A549 (cell line): ENCODE measurements around the gene B4GALT3. TPM values are rescaled to one million over a fixed set of nuclear protein-coding genes. Genes with fewer than 3 reads are reported as not detected.
A peak's percentile ranks its signal among the peaks of the same experiment; 100 is the strongest.

Experiments used
- ATAC-seq, 2 experiments: fragments of 200-7000 bp in 1 of 2; fragments of >200 bp in 1 of 2; cut with Nextera tagmentation in 1 of 2; cut with Tn5 transposase in 1 of 2; 3 replicates each; pipeline versions ENCODE4 v1.8.0 to v1.9.1; 2018 to 2020; ENCODE audit warnings: mild to moderate bottlenecking in 1 of 2, moderate library complexity in 1 of 2
- CTCF ChIA-PET: fragments of 300-600 bp; sonication (Branson Sonifier 250); formaldehyde crosslinking; extraction: SDS; loops from one replicate; lab custom pipeline; 2021; ENCODE audit warnings: antibody characterized with exemption, inconsistent platforms; lab: Yijun Ruan, JAX
- POLR2A ChIA-PET: fragments of 350-600 bp; formaldehyde crosslinking; extraction: SDS; loops from one replicate; lab custom pipeline; 2021; ENCODE audit warnings: antibody characterized with exemption, inconsistent platforms; lab: Yijun Ruan, JAX
- DNase-seq, 2 experiments: peaks; one replicate each; pipeline versions ENCODE4 v3.0.0 to v3.0.0-alpha.2; 2011 to 2016; ENCODE audit warnings: low read depth in 1 of 2, low spot score in 1 of 2
- FAIRE-seq: peaks from 2 replicates; lab custom pipeline; 2011; peaks lifted over from hg19 to GRCh38; lab: Jason Lieb, UNC
- H3K27ac ChIP-seq, 2 experiments: fragments of >200 bp; sonication (Bioruptor Twin); formaldehyde crosslinking; 3 replicates each; pipeline ENCODE4 v1.5.1; 2016 to 2017
- H3K4me1 ChIP-seq: fragments of >200 bp; sonication (Bioruptor Twin); formaldehyde crosslinking; 3 replicates; pipeline ENCODE4 v1.6.1; 2016
- H3K4me2 ChIP-seq: fragments of >200 bp; sonication (Bioruptor Twin); formaldehyde crosslinking; 3 replicates; pipeline ENCODE4 v1.6.1; 2016
- H3K4me3 ChIP-seq: fragments of >200 bp; sonication (Bioruptor Twin); formaldehyde crosslinking; 3 replicates; pipeline ENCODE4 v1.5.1; 2016
- H3K9me3 ChIP-seq: fragments of >200 bp; sonication (Bioruptor Twin); formaldehyde crosslinking; 3 replicates; pipeline ENCODE4 v1.6.1; 2016
- CEBPB ChIP-seq, 2 experiments: fragments of >200 bp in 1 of 2; sonication (Bioruptor Twin) in 1 of 2; formaldehyde crosslinking in 1 of 2; IDR thresholded peaks; 2 replicates each; pipeline ENCODE4 v1.6.1; 2012 to 2016
- EHF ChIP-seq: fragments of 250-450 bp; sonication (Bioruptor Pico); IDR thresholded peaks from 2 replicates; pipeline ENCODE4 v1.5.0; 2020; ENCODE audit warnings: mild to moderate bottlenecking
- EHMT2 ChIP-seq: fragments of 200-600 bp; sonication (generic); IDR thresholded peaks from 2 replicates; pipeline ENCODE4 v1.6.1; 2016; ENCODE audit warnings: antibody characterized with exemption, low read depth, mild to moderate bottlenecking, moderate library complexity
- FOSB ChIP-seq: fragments of 250-450 bp; sonication (Bioruptor Pico); IDR thresholded peaks from 2 replicates; pipeline ENCODE4 v1.5.0; 2020; ENCODE audit warnings: mild to moderate bottlenecking, moderate library complexity
- FOSL2 ChIP-seq, 2 experiments: fragments of 450-650 bp in 1 of 2; fragments of >200 bp in 1 of 2; sonication (Bioruptor Twin) in 1 of 2; formaldehyde crosslinking; IDR thresholded peaks; 2 replicates each; pipeline versions ENCODE4 v1.5.0 to v1.6.1; 2016 to 2020; ENCODE audit warnings: mild to moderate bottlenecking in 1 of 2, moderate library complexity in 1 of 2
- HDAC2 ChIP-seq: fragments of 200-600 bp; sonication (generic); IDR thresholded peaks from 2 replicates; pipeline ENCODE4 v1.6.1; 2016
- HES2 ChIP-seq: fragments of >200 bp; sonication (Bioruptor Twin); formaldehyde crosslinking; IDR thresholded peaks from 2 replicates; pipeline ENCODE4 v1.6.1; 2016
- HOXA7 ChIP-seq: fragments of 250-450 bp; sonication (Bioruptor Pico); IDR thresholded peaks from 2 replicates; pipeline ENCODE4 v1.5.0; 2020; ENCODE audit warnings: mild to moderate bottlenecking, moderate library complexity
- HOXB13 ChIP-seq: fragments of 250-450 bp; sonication (Bioruptor Pico); IDR thresholded peaks from 2 replicates; pipeline ENCODE4 v1.5.0; 2020; ENCODE audit warnings: low read depth, mild to moderate bottlenecking, moderate library complexity
- HOXB5 ChIP-seq: fragments of 250-450 bp; sonication (Bioruptor Pico); IDR thresholded peaks from 2 replicates; pipeline ENCODE4 v1.5.0; 2020; ENCODE audit warnings: mild to moderate bottlenecking, moderate library complexity
- JUN ChIP-seq, 2 experiments: fragments of >200 bp; sonication (Bioruptor Twin); formaldehyde crosslinking; IDR thresholded peaks; 2 replicates in 1 of 2; 3 replicates in 1 of 2; pipeline ENCODE4 v1.6.1; 2016 to 2017
- JUNB ChIP-seq: fragments of >200 bp; sonication (Bioruptor Twin); formaldehyde crosslinking; IDR thresholded peaks from 2 replicates; pipeline ENCODE4 v1.6.1; 2016
- KDM1A ChIP-seq: fragments of 200-600 bp; sonication (generic); IDR thresholded peaks from 2 replicates; pipeline ENCODE4 v1.6.1; 2016; ENCODE audit warnings: low read depth, mild to moderate bottlenecking
- MAFK ChIP-seq: fragments of 450-650 bp; IDR thresholded peaks from 2 replicates; pipeline ENCODE4 v1.6.1; 2014; ENCODE audit not compliant: partially characterized antibody
- MAZ ChIP-seq: fragments of 150-350 bp; IDR thresholded peaks from 2 replicates; pipeline ENCODE4 v1.6.1; 2014; ENCODE audit warnings: antibody characterized with exemption, low read depth, low read length, borderline replicate concordance
- MYC ChIP-seq: IDR thresholded peaks from 2 replicates; pipeline ENCODE4 v1.6.1; 2012; ENCODE audit warnings: mild to moderate bottlenecking, inconsistent platforms, low read length, improper control_type of control experiment, borderline replicate concordance
- NFE2L2 ChIP-seq: fragments of 150-350 bp; conservative IDR thresholded peaks from 2 replicates; pipeline ENCODE4 v1.6.1; 2014; ENCODE audit warnings: low read length
- POLR2A ChIP-seq: IDR thresholded peaks from 2 replicates; pipeline ENCODE4 v1.6.1; 2012; ENCODE audit warnings: mild to moderate bottlenecking, low read length
- POLR2AphosphoS2 ChIP-seq: conservative IDR thresholded peaks from 2 replicates; pipeline ENCODE4 v1.6.1; 2012; ENCODE audit warnings: low read length, improper control_type of control experiment, inconsistent platforms
- RAD21 ChIP-seq, 2 experiments: fragments of >200 bp in 1 of 2; sonication (Bioruptor Twin) in 1 of 2; formaldehyde crosslinking in 1 of 2; IDR thresholded peaks in 1 of 2; conservative IDR thresholded peaks in 1 of 2; 2 replicates in 1 of 2; 3 replicates in 1 of 2; pipeline ENCODE4 v1.6.1; 2012 to 2018; ENCODE audit warnings: inconsistent platforms in 1 of 2
- RCOR1 ChIP-seq: fragments of 150-350 bp; IDR thresholded peaks from 2 replicates; pipeline ENCODE4 v1.6.1; 2014; ENCODE audit warnings: antibody characterized with exemption, low read length, low read depth
- RFX5 ChIP-seq: fragments of 450-650 bp; IDR thresholded peaks from 2 replicates; pipeline ENCODE4 v1.7.1; 2014; ENCODE audit warnings: antibody characterized with exemption, mild to moderate bottlenecking, moderate library complexity
- SMC3 ChIP-seq: fragments of >200 bp; sonication (Bioruptor Twin); formaldehyde crosslinking; IDR thresholded peaks from 3 replicates; pipeline ENCODE4 v1.6.1; 2018; ENCODE audit warnings: inconsistent platforms
- SREBF2 ChIP-seq: fragments of 450-650 bp; IDR thresholded peaks from 2 replicates; pipeline ENCODE4 v1.6.1; 2014; ENCODE audit warnings: mild to moderate bottlenecking, moderate library complexity
- ZFP36 ChIP-seq: fragments of 450-650 bp; IDR thresholded peaks from 2 replicates; pipeline ENCODE4 v1.6.1; 2014; ENCODE audit warnings: borderline replicate concordance; ENCODE audit not compliant: partially characterized antibody
- ZNF302 ChIP-seq: fragments of 250-450 bp; sonication (Bioruptor Pico); IDR thresholded peaks from 2 replicates; pipeline ENCODE4 v1.9.0; 2021; ENCODE audit warnings: inconsistent platforms, mild to moderate bottlenecking, moderate library complexity
- WGBS: methylation state at CpG from one replicate; pipeline ENCODE4 v1.1.6; 2017; ENCODE audit errors: missing lambda C conversion rate; 5-methylcytosine and 5-hydroxymethylcytosine counted together
- polyA plus RNA-seq, 4 experiments: library from polyadenylated mRNA; depleted of rRNA in 3 of 4; stranded (reverse); fragments of >200 nt; fragmentation: RNase III in 1 of 4; extraction: RNeasy Plus Mini Kit Qiagen cat#74134 plus additional on column Dnase treatment in 1 of 4; gene quantifications; 2 replicates in 3 of 4; 3 replicates in 1 of 4; pipeline ENCODE4 v1.2.3, GENCODE V29; 2011 to 2017
- TF ChIP-seq, protein P1 (sequence below): fragments of 150-350 bp; IDR thresholded peaks from 2 replicates; pipeline ENCODE4 v1.6.1; 2014; ENCODE audit warnings: low read depth, mild to moderate bottlenecking, low read length
- TF ChIP-seq, protein P2 (sequence below): IDR thresholded peaks from 2 replicates; pipeline ENCODE4 v1.6.1; 2012; ENCODE audit warnings: low read depth, borderline replicate concordance
- TF ChIP-seq, protein P3 (sequence below): fragments of >200 bp; sonication (Bioruptor Twin); formaldehyde crosslinking; IDR thresholded peaks from 3 replicates; pipeline ENCODE4 v1.5.1; 2016

B4GALT3 gene
- polyA plus RNA-seq, 2 of the 4 experiments (the other 2 are of a cell fraction): 25.3 to 25.5 TPM

DNA sequence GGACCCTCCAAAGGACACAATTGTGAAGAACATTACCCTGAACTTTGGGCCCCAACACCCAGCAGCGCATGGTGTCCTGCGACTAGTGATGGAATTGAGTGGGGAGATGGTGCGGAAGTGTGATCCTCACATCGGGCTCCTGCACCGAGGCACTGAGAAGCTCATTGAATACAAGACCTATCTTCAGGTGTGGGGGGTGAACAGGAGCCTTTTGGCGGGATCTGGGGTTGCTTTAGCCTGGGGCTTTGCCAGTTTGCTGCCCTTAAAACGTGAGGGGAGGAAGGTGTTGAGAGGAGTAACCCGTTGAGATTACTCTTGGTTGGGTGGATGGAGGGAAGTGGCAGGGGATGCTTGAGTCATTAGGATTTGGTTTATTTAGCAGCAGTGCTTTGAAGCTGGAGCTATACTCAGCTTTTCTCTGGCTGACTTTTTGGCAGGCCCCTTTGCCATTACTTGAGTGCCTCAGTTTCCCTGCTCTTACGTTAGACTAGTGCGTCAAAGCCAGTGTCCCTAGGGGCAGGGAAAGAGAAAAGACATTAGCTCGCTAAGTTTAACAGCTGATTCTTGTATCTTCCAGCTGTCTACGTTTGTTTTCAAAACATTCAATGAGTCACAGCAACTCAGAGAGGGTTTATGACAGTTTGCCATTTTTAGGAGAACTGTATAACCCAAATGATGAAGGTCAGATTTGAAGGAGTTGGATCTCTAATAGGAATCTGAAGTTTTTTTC is 29.3 kb upstream of the B4GALT3 start:
- H3K4me1 ChIP-seq: peaks cover 12% of the 10 kb centered on the region
- FAIRE-seq: no peak
- CTCF ChIA-PET: interaction anchor here (0.5 to 18.8 kb wide), 8 partner anchors 8 to 1993 kb away, joined by 3 to 319 read pairs (median 4); partner anchors contain the start of genes APOA2, FCER1G and TOMM40L
- no peaks in the 10 kb centered on the region for H3K9me3 ChIP-seq
- no peak overlapping the region for H3K4me2 ChIP-seq
- H3K4me3 ChIP-seq: no peak overlapping the region
- TF ChIP-seq HOXB13 (CRISPR knock-in tag) (no peak), MAZ (no peak), ZFP36 (no peak), EHF (CRISPR knock-in tag) (no peak), JUN (IDR thresholded peaks at IDR 0.05) (no peak), FOSL2 (IDR thresholded peaks at IDR 0.05) (no peak), FOSL2 (CRISPR knock-in tag; IDR thresholded peaks at IDR 0.05) (no peak), HES2 (no peak), CEBPB (IDR thresholded peaks at IDR 0.05) (no peak), JUNB (no peak), KDM1A (no peak), RCOR1 (no peak), EHMT2 (no peak)
- TF ChIP-seq, protein P1, sequence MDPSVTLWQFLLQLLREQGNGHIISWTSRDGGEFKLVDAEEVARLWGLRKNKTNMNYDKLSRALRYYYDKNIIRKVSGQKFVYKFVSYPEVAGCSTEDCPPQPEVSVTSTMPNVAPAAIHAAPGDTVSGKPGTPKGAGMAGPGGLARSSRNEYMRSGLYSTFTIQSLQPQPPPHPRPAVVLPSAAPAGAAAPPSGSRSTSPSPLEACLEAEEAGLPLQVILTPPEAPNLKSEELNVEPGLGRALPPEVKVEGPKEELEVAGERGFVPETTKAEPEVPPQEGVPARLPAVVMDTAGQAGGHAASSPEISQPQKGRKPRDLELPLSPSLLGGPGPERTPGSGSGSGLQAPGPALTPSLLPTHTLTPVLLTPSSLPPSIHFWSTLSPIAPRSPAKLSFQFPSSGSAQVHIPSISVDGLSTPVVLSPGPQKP: no peak
- 86% methylated on average over 12 of the region's 12 CpGs for WGBS
- no peak overlapping the region for H3K27ac ChIP-seq
- DNase-seq: no peak
- no peak for ATAC-seq
- POLR2A ChIA-PET: interaction anchor here (0.5 kb wide), 1 partner anchor 65 kb away, joined by 3 read pairs; no protein-coding TSS in a partner anchor

- ATAC-seq (peak; percentile 95 to 98), FAIRE-seq (peak; percentile 61), DNase-seq (peak; percentile 94 to 99)
- H3K9me3 ChIP-seq: no peaks in the 10 kb centered on the region
- H3K4me3 ChIP-seq: peak within 1 kb of the TSS; percentile 84
- ChIA-PET POLR2A (interaction anchor here (0.5 to 1.8 kb wide), 17 partner anchors 8 to 187 kb away, joined by 3 to 23 read pairs (median 4); partner anchors contain the start of genes PPOX, SDHC, TOMM40L and UFC1), CTCF (interaction anchor here (0.6 to 18.8 kb wide), 10 partner anchors 9 to 182 kb away, joined by 3 to 319 read pairs (median 5); partner anchors contain the start of genes APOA2, FCER1G, PPOX and TOMM40L)
- peak within 1 kb of the TSS; percentile 90 for H3K4me2 ChIP-seq
- H3K4me1 ChIP-seq: peaks cover 29% of the 10 kb centered on the region
- 5% methylated on average over 46 of the region's 53 CpGs for WGBS
- H3K27ac ChIP-seq: peak within 1 kb of the TSS; percentile 93
- TF ChIP-seq MAFK (no peak), NFE2L2 (no peak), POLR2A (peak; percentile 84), MAZ (no peak), RAD21 (conservative IDR thresholded peaks at IDR 0.05 in 1 of 2, IDR thresholded peaks at IDR 0.05 in 1 of 2) (no peak), ZFP36 (no peak), RFX5 (no peak), HDAC2 (no peak), SREBF2 (no peak), MYC (0 out of 2 replicates have a peak, but pooled peaks have one; percentile 29), JUN (IDR thresholded peaks at IDR 0.05) (peak; percentile 60 to 89; a peak in 4 of 5 replicates), HOXB5 (0 out of 2 replicates have a peak, but pooled peaks have one; percentile 9), JUNB (no peak), POLR2AphosphoS2 (no peak), KDM1A (no peak), ZNF302 (CRISPR knock-in tag) (no peak), FOSB (no peak), HOXA7 (CRISPR knock-in tag) (no peak), SMC3 (no peak)
- TF ChIP-seq, protein P2, sequence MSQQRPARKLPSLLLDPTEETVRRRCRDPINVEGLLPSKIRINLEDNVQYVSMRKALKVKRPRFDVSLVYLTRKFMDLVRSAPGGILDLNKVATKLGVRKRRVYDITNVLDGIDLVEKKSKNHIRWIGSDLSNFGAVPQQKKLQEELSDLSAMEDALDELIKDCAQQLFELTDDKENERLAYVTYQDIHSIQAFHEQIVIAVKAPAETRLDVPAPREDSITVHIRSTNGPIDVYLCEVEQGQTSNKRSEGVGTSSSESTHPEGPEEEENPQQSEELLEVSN: peak; percentile 44; the same call in 1 of the 2 replicates
- TF ChIP-seq, protein P3, sequence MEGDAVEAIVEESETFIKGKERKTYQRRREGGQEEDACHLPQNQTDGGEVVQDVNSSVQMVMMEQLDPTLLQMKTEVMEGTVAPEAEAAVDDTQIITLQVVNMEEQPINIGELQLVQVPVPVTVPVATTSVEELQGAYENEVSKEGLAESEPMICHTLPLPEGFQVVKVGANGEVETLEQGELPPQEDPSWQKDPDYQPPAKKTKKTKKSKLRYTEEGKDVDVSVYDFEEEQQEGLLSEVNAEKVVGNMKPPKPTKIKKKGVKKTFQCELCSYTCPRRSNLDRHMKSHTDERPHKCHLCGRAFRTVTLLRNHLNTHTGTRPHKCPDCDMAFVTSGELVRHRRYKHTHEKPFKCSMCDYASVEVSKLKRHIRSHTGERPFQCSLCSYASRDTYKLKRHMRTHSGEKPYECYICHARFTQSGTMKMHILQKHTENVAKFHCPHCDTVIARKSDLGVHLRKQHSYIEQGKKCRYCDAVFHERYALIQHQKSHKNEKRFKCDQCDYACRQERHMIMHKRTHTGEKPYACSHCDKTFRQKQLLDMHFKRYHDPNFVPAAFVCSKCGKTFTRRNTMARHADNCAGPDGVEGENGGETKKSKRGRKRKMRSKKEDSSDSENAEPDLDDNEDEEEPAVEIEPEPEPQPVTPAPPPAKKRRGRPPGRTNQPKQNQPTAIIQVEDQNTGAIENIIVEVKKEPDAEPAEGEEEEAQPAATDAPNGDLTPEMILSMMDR: peak; percentile 34
- TF ChIP-seq, protein P1: no peak
Measured at GRCh38 chr1:161201836-161202712, 24.8 kb upstream of the B4GALT3 start, which contains the start of gene NDUFS2. Gene NDUFS2, plus strand, starts transcription at chr1:161202367. Its CDS starts 19 bp downstream, at chr1:161202386.
